SJSA1 (cell line): ENCODE data around the gene PSMB7. TPM values are rescaled to one million over a fixed set of nuclear protein-coding genes. Genes with fewer than 3 reads are reported as not detected.

Experiments
- DNase-seq, 2 experiments: peaks; one replicate each; pipeline ENCODE4 v3.0.0-alpha.2; 2015 to 2020; ENCODE audit warnings: low spot score in 2 of 2, low read depth in 1 of 2
- H3K27ac ChIP-seq: fragments of 250-450 bp; sonication (Bioruptor Pico); 2 replicates; pipeline ENCODE4 v1.5.1; 2020; ENCODE audit warnings: mild to moderate bottlenecking, moderate library complexity
- H3K27me3 ChIP-seq: fragments of 250-450 bp; sonication (Bioruptor Pico); replicated peaks from 2 replicates; pipeline ENCODE4 v1.5.1; 2020; ENCODE audit warnings: mild to moderate bottlenecking, moderate library complexity
- H3K36me3 ChIP-seq: fragments of 250-450 bp; sonication (Bioruptor Pico); 2 replicates; pipeline ENCODE4 v1.5.1; 2020; ENCODE audit warnings: mild to moderate bottlenecking
- H3K4me1 ChIP-seq: fragments of 250-450 bp; sonication (Bioruptor Pico); replicated peaks from 2 replicates; pipeline ENCODE4 v1.6.1; 2021; ENCODE audit warnings: mild to moderate bottlenecking
- H3K4me3 ChIP-seq: fragments of 250-450 bp; sonication (Bioruptor Pico); 2 replicates; pipeline ENCODE4 v1.5.1; 2020; ENCODE audit warnings: mild to moderate bottlenecking
- H3K9me3 ChIP-seq: fragments of 250-450 bp; sonication (Bioruptor Pico); replicated peaks from 2 replicates; pipeline ENCODE4 v1.5.1; 2020; ENCODE audit warnings: mild to moderate bottlenecking
- total RNA-seq: library from RNA; depleted of rRNA; stranded (reverse); fragments of >200 nt; shearing (Covaris generic); gene quantifications from 2 replicates; pipeline ENCODE4 v1.2.3, GENCODE V29; 2014; rRNA removed

The PSMB7 gene
- total RNA-seq, 1 experiment from 2014 or later: 301 TPM

- no peak overlapping the region for H3K4me3 ChIP-seq
- peak overlapping the region; percentile 91 for H3K27ac ChIP-seq
- peaks cover 56% of the 10 kb centered on the region for H3K4me1 ChIP-seq
- H3K9me3 ChIP-seq: no peaks in the 10 kb centered on the region
- H3K36me3 ChIP-seq: peaks cover 52% of the 10 kb centered on the region
- DNase-seq: peak; percentile 89 to 96
- H3K27me3 ChIP-seq: no peaks in the 10 kb centered on the region
Measured at GRCh38 chr9:124309667-124310084, 105.6 kb downstream of the PSMB7 start.

GRCh38 chr9:124308606-124309491, 106.4 kb downstream of the PSMB7 start:
- Histone ChIP-seq H3K27me3 (no peaks in the 10 kb centered on the region), H3K27ac (peak overlapping the region; percentile 91), H3K9me3 (no peaks in the 10 kb centered on the region), H3K4me3 (no peak overlapping the region), H3K4me1 (peaks cover 56% of the 10 kb centered on the region), H3K36me3 (peaks cover 57% of the 10 kb centered on the region)
- DNase-seq: peak; percentile 76 to 85

GRCh38 chr9:124307379-124308030, 107.7 kb downstream of the PSMB7 start:
- peaks cover 60% of the 10 kb centered on the region for H3K36me3 ChIP-seq
- H3K4me1 ChIP-seq: peaks cover 56% of the 10 kb centered on the region

GRCh38 chr9:124306098-124306735, 109.0 kb downstream of the PSMB7 start:
- peaks cover 60% of the 10 kb centered on the region for H3K36me3 ChIP-seq
- H3K27me3 ChIP-seq: no peaks in the 10 kb centered on the region
- H3K4me1 ChIP-seq: peaks cover 56% of the 10 kb centered on the region
- peak overlapping the region; percentile 76 for H3K27ac ChIP-seq
- no peaks in the 10 kb centered on the region for H3K9me3 ChIP-seq
- H3K4me3 ChIP-seq: no peak overlapping the region
- peak; percentile 64 to 69 for DNase-seq

More at GRCh38 chr9:124307379-124308030, 107.7 kb downstream of the PSMB7 start:
- Histone ChIP-seq H3K4me3 (no peak overlapping the region), H3K9me3 (no peaks in the 10 kb centered on the region), H3K27me3 (no peaks in the 10 kb centered on the region), H3K27ac (peak overlapping the region; percentile 22; the same call in 1 of the 2 replicates)
- DNase-seq: no peak

- no peak overlapping the region for H3K27ac ChIP-seq
- no peak for DNase-seq
- peaks cover 52% of the 10 kb centered on the region for H3K36me3 ChIP-seq
- H3K4me3 ChIP-seq: no peak overlapping the region
- H3K4me1 ChIP-seq: peaks cover 49% of the 10 kb centered on the region
- no peaks in the 10 kb centered on the region for H3K9me3 ChIP-seq
- H3K27me3 ChIP-seq: no peaks in the 10 kb centered on the region
Measured at GRCh38 chr9:124304285-124304684, 111.0 kb downstream of the PSMB7 start.

- Histone ChIP-seq H3K9me3 (no peaks in the 10 kb centered on the region), H3K36me3 (peaks cover 55% of the 10 kb centered on the region), H3K4me3 (no peak overlapping the region), H3K27ac (no peak overlapping the region), H3K27me3 (no peaks in the 10 kb centered on the region), H3K4me1 (peaks cover 49% of the 10 kb centered on the region)
- no peak for DNase-seq
Measured at GRCh38 chr9:124303762-124304161, 111.5 kb downstream of the PSMB7 start.

Other genes starting within 250 kb of the PSMB7 start
- 32.0 and 35.5 TPM in 2 replicates for gene NEK6, start 157.5 kb downstream of the PSMB7 start, total RNA-seq
- gene ADGRD2, start 35.0 kb upstream of the PSMB7 start, total RNA-seq: not detected in 2 replicates
- gene NR5A1, start 92.0 kb upstream of the PSMB7 start, total RNA-seq: not detected in 2 replicates